ENCODE data around the gene SLC35G1.

Gene SLC35G1

GRCh38 chr10:93879273-93879672 is 14.5 kb upstream of the SLC35G1 start:
- DNase-seq = no peak

DNA sequence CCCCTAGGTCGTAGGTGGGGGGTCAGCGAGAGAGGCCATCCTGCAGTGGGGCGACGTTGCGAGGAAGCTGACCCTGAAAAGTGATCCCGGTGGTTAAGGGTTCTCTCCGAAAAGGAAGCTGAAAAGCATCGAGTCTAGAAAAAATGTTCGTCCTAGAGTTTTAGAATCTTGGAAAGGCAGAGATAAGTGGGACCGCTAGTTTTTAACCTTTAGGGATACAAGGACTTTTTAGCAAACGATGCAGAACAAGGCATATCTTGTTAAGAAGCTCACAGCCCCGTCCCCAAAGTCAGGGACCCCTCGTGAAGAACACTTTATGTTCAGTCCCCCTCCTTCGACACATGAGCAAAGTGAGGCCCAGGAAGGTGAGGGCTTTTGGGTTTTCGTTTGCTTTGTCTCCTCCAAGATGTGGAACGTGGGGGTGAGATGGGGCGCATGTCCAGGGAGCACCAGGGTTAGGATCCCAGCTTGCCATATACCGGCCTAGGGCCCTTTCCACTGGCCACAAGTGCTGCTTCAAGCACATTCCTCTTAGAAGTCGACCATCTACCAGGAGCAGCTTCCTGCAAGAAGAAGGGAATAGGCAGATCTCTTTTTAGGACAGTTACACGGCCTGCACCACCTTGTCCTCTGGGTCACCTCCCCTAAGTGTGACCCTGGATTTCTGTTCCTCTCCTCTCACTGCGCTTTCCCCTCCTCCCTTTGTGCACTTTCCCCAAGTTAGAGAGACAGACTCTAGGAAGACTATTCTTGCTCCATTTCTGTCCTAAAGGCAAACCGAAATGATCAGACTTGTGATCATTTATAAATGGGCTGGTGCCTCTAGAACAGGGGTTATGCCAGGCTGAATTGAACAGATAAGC is 969 bp downstream of the SLC35G1 start:
- no peak for DNase-seq

GRCh38 chr10:93897070-93897780 is 3.4 kb downstream of the SLC35G1 start:
- no peak for DNase-seq

DNA sequence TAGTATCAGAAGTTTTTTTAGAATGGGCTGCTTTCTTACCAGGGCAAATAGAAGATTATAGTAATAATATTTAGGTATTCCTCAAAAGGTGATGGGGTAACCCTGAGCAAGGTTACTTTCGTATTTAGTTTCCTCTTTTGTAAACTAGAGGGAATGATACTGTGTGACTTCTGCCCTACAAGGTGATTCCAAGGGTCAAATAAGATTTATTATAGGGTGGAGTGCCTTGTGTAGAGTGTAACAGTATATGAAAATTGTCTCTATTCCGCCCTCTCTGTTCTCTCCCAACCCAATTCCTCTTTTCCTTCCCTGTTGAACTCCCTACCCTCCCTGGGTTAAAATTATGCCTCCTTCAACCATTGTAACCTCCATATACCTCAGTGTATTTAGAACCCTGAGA is 5.3 kb downstream of the SLC35G1 start:
- DNase-seq = no peak

GRCh38 chr10:93903051-93903450 is 9.3 kb downstream of the SLC35G1 start:
- no peak for DNase-seq

- no peak for DNase-seq
Observed at GRCh38 chr10:93904901-93905300, 11.1 kb downstream of the SLC35G1 start.

DNA sequence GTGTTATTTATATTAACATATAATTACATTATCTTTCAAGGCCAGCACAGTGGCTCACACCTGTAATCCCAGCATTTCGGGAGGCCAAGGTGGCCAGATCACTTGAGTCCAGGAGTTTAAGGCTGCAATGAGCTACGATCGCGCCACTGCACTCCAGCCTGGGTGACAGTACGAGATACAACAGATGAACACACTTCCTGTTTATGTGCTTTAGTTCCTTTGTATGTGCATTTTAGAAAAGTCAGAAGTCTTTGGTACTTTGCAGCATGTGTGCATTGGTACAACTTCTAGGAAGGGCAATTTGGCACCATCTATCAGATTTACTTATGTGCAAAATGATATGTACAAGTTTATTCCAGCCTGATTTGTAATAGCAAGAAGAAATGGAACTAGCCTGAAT is 13.3 kb downstream of the SLC35G1 start:
- peak; percentile 13 for DNase-seq

- DNase-seq = no peak
Observed at GRCh38 chr10:93911866-93912265, 18.1 kb downstream of the SLC35G1 start.

- no peak for DNase-seq
Observed at GRCh38 chr10:93912444-93912843, 18.7 kb downstream of the SLC35G1 start.

DNA sequence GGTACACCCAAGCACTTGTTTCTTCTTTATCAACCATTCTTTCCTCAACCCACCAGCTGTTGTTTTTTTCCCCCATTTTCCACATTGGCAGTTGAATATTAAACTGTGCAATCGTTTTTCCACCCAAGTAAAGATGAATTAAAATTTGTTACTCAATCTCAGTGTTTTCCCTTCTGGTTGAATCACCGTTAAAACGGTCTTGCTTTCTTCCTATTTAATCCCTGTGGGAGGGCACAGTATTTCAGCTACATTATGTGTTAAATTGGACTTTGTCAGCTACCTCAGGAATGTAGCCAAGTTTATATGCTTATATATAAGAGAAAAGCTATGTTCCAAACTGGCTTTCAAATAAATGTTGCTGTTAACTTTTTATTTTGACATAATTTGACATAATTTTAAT is 19.9 kb downstream of the SLC35G1 start:
- DNase-seq = no peak

GRCh38 chr10:93915598-93915997 is 21.8 kb downstream of the SLC35G1 start:
- DNase-seq = no peak

GRCh38 chr10:93916257-93917063 is 22.7 kb downstream of the SLC35G1 start:
- no peak for DNase-seq

DNA sequence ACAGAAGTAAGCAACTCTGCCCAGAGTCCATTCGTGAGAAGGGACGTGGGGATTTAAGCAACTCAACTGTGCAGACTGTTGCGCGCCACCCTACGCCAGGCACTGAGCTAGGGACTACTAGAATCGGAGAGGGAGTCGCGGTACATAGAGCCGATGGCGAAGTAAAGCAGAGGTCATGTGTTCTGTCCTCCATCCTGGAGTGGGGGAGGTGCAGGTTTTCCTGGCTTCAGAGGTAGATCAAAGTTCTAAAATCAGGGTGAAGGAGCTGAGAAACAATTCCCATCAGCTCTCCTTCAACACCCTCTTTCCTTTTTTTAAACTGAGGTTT is 23.2 kb downstream of the SLC35G1 start:
- no peak for DNase-seq

DNA sequence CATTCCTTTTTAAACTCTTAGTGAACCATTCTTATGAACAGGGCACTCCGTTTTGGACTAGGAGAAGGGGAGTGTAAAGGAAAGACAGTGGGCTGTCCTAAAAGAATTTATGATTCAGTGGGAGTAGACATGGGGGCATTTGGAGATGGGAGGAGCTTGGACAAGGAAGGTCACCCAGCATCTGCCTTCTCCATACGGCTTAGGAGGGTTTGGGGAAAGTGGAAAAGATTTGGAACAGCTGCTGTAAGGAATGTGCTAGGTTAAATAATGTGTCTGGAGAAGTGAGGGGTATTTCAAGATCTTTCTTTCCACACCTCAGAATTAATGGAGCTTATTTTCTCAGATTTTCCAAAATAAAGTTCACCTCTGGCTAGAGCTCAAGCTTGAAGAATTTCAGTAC is 24.0 kb downstream of the SLC35G1 start:
- DNase-seq = no peak

GRCh38 chr10:93921338-93921737 is 27.6 kb downstream of the SLC35G1 start:
- DNase-seq = peak; percentile 43

DNA sequence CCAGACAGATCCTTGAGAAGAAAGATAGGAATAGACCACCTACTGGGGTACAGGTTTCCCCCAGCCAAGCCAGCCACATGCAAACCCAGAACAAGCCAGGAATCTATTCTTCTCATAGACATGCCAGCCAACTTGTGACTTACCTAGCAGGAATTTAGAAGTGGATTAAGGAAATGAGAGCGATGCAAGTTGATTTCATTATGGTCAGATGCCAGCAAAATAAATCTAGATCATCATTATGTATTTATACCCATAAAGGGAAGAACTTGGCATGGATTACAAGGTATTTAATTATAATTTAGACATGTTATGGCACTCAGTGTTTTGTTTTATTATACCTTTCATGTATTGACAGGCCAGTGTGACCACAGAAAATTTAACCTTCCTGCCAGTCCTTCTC is 32.8 kb downstream of the SLC35G1 start:
- no peak for DNase-seq

GRCh38 chr10:93938140-93938539 is 44.4 kb downstream of the SLC35G1 start:
- DNase-seq = no peak

GRCh38 chr10:93940881-93941280 is 47.1 kb downstream of the SLC35G1 start:
- DNase-seq = no peak

GRCh38 chr10:93941606-93942005 is 47.8 kb downstream of the SLC35G1 start:
- no peak for DNase-seq

- no peak for DNase-seq
Observed at GRCh38 chr10:93945819-93946218, 52.0 kb downstream of the SLC35G1 start.

DNA sequence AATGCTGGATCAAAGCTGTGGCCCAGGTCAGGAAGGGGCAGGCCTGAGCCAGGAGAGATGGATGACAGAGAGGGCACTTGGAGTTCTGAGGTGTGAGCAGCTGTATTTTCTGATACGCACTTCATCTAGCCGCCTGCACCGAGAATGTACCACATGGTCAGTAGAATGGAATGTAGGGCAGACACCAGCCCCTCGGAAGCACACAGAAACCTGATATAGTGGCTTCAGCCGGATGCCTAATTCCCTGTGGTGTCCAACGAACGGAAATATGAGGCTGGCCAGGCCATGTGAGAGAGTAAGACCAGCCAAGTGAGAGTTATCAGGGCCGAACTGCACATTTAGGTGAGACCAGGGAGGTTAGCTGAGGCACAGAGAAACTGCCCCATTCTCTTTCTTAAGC is 53.3 kb downstream of the SLC35G1 start:
- DNase-seq = no peak

- DNase-seq = no peak
Observed at GRCh38 chr10:93947524-93947923, 53.7 kb downstream of the SLC35G1 start.

DNA sequence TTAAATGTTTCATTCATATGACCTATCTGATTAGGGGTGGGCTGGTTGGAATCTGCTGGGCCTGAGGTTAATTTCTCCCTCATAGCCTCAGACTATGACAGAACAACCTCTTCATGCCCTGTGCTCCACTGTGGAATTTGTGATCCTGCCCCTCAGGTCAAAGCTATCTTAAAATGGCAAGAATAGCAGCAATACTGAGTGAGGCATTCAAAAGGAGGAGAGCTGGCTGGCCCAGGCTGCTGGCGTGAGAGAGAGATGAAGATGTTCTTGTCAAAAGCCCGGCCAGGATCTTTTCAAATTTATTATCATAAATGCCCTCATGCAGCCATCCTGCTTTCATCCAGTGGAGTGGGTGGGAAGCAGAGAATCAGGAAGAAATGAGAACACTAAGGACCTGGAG is 58.1 kb downstream of the SLC35G1 start:
- no peak for DNase-seq

Measured in CD4-positive, alpha-beta T cell treated with Interleukin-6 for 4 hours (primary cell).